Measurements from ENCODE around the gene TGFBRAP1.

Gene TGFBRAP1

GRCh38 chr2:105287692-105288091 lies 41.8 kb downstream of the TGFBRAP1 start:
- TF ChIP-seq GATA2 (IDR thresholded peaks at IDR 0.05; ENCODE audit: low read depth, low read length) (no peak), GATA3 (IDR thresholded peaks at IDR 0.05; ENCODE audit: low read depth, low read length) (no peak)

DNA sequence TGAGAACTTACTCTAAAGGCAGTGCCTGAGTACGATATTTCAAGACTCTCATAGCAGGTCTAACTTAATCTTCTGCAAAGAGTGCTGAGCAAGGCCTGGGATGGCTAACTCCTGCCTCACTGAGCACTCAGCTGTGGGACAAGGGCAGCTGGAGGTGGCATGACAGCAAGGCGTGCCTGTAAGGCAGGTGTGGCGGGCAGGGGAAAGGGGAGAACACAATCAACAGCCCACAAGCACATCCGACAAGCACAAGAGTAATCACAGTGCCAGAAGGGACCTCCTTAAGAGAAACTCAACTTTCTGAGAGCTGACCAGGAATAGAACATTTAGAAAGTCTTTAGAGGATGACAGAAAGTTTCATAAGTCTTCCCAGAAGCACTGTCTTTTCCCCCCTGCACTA lies 46.0 kb downstream of the TGFBRAP1 start:
- TF ChIP-seq GATA3 (IDR thresholded peaks at IDR 0.05; ENCODE audit: low read depth, low read length): no peak
- no peak for TF ChIP-seq GATA2 (IDR thresholded peaks at IDR 0.05; ENCODE audit: low read depth, low read length)

DNA sequence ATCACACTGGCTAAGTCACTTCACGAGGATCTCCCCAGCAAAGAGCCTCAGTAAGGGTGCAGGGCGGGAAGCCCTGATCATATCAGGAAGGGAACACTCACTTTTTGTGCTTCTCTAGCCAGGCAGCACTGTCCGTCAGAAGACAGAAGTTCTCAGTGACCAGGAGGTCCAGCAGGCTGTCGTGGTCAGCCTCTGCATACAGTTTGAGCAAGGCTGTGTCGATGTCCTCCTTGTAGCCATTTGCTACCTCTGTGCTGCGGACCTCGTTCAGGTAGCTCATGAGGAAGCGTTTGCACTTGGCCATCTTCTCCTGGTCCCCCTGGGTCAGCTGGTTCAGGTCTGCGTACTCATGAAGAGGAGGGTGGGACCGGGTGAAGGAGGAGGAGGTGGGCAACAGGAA lies 49.3 kb downstream of the TGFBRAP1 start:
- TF ChIP-seq GATA2 (IDR thresholded peaks at IDR 0.05; ENCODE audit: low read depth, low read length) (no peak), GATA3 (IDR thresholded peaks at IDR 0.05; ENCODE audit: low read depth, low read length) (no peak)

GRCh38 chr2:105279126-105279525 lies 50.4 kb downstream of the TGFBRAP1 start:
- TF ChIP-seq GATA2 (IDR thresholded peaks at IDR 0.05; ENCODE audit: low read depth, low read length) (no peak), GATA3 (IDR thresholded peaks at IDR 0.05; ENCODE audit: low read depth, low read length) (no peak)

- TF ChIP-seq GATA3 (IDR thresholded peaks at IDR 0.05; ENCODE audit: low read depth, low read length) (no peak), GATA2 (IDR thresholded peaks at IDR 0.05; ENCODE audit: low read depth, low read length) (no peak)
Measured at GRCh38 chr2:105278654-105279053, 50.9 kb downstream of the TGFBRAP1 start.

- TF ChIP-seq GATA2 (IDR thresholded peaks at IDR 0.05; ENCODE audit: low read depth, low read length) (no peak), GATA3 (IDR thresholded peaks at IDR 0.05; ENCODE audit: low read depth, low read length) (no peak)
Measured at GRCh38 chr2:105274046-105274445, 55.5 kb downstream of the TGFBRAP1 start.

DNA sequence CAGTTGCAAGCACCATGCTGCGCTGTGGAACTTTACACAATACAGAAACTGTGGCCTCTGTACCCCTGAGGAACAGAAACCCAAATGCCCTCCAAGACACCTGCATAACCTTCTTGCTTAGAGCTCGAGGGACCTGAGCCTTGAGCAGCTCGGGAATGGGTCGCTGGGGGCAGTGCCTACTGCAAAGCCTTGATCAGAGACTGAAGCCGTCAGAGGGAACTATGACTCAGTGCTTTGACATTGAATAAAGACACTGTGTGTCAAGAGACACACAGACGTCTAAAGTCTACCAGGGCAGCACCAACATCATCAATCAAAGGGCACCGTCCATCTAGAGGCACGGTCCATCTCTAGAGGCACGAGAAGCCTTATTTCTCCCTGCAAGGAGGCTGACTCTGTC lies 57.4 kb downstream of the TGFBRAP1 start:
- TF ChIP-seq GATA3 (IDR thresholded peaks at IDR 0.05; ENCODE audit: low read depth, low read length) (no peak), GATA2 (IDR thresholded peaks at IDR 0.05; ENCODE audit: low read depth, low read length) (no peak)

- no peak for TF ChIP-seq GATA3 (IDR thresholded peaks at IDR 0.05; ENCODE audit: low read depth, low read length)
- no peak for TF ChIP-seq GATA2 (IDR thresholded peaks at IDR 0.05; ENCODE audit: low read depth, low read length)
Measured at GRCh38 chr2:105271393-105272045, 58.0 kb downstream of the TGFBRAP1 start.

DNA sequence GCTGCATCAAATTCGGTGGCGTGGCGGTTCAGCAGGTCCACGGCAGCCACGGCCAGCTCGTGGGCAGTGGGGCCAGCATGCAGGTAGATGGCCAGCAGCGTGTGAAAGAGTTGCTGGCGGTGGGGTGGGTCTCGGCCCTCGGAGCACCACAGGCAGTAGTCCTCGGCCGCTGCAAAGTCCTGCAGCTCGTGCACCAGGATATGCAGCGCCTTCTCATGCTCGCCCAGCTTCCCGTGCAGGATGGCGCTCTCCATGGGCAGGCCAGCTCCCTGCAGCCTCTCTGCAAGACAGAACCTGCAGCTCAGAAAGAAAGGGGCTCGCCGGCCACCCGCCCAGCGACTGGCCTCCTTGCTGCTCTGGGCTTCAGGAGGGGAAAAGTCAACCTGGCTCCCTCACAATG lies 60.1 kb downstream of the TGFBRAP1 start:
- TF ChIP-seq GATA3 (IDR thresholded peaks at IDR 0.05; ENCODE audit: low read depth, low read length) (no peak), GATA2 (IDR thresholded peaks at IDR 0.05; ENCODE audit: low read depth, low read length) (no peak)

DNA sequence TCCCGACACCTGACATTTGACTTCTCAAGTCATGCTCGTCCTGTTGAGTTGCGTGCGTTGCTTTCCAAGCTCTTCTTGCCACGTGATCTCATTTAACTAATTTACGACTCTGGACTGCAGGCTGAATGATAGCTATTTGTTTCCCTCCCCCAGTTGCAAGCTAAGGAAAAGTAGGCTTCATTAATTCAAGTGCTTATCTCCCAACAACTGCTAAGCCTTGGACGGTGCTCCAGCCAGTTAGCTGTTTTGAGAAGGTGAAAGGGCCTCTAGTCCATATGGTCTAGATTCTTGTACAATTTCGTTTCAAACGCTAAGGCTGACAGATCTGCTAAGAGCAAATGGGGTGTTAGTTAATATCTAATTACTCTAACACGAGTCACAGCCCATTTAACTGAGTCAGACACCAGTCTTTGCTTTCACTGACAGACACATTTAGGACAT lies 66.9 kb downstream of the TGFBRAP1 start:
- TF ChIP-seq GATA2 (IDR thresholded peaks at IDR 0.05; ENCODE audit: low read depth, low read length): no peak
- TF ChIP-seq GATA3 (IDR thresholded peaks at IDR 0.05; ENCODE audit: low read depth, low read length): no peak

DNA sequence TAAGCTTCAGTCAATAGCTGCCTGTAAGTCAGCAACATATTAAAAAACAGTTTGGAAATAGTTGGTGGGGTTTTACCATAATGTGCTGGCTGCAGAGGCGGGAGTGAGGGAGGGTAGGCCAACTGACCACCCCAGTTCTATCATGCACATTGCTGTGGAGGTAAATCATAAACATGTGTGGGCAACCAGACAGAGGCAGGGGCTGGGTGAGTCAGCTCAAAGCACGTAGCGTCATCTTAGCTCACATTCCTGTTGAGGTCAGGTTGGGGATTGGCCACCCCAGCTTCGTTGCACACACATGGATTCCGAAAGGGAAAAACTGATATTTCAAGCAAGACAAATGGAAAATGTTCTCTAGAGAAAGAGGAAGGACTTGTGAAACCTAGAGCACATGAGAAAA lies 68.5 kb downstream of the TGFBRAP1 start:
- TF ChIP-seq GATA2 (IDR thresholded peaks at IDR 0.05; ENCODE audit: low read depth, low read length) (no peak), GATA3 (IDR thresholded peaks at IDR 0.05; ENCODE audit: low read depth, low read length) (no peak)

DNA sequence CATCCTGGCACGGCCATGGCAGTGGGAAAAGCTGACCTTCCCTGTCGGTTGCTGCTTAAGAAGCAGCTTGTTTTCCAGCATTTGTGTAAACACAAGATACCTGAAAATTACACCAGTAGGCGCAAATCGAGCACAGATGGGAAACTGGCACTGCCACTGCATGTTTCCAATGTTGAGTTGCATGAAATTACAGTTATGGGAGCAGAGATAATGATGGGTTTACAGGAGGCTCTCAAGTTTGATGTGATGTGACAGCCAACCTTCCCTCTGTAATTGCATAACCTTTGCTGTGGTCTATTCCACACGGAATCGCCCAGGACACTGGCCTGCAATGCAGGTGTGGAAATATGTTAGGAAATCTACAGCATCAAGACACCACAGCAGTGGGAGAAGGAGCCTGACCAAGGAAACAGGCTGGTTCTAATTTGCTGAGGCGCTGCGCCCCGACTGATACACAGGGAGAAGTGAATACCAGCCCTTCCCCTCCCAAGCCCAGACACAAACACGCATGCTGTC lies 70.6 kb downstream of the TGFBRAP1 start:
- TF ChIP-seq GATA2 (IDR thresholded peaks at IDR 0.05; ENCODE audit: low read depth, low read length) (no peak), GATA3 (IDR thresholded peaks at IDR 0.05; ENCODE audit: low read depth, low read length) (no peak)

DNA sequence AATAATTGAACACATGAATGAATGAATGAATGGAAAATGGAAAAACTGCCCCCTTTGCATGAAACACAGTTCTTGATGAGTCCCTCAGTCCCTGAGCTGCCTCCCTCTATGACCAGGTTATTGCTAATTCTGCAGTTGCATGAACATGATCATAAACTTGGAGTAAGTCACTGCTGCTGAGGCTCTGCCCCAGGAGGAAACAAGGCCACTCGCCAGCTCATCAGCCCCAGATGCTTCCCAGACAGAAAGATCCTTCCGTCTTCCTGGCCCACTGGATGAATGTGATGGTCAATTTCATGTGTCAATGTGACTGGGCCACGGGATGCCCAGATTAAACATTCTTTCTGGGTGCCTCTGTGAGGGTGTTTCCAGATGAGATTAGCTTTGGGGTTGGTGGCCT lies 71.6 kb downstream of the TGFBRAP1 start:
- TF ChIP-seq GATA3 (IDR thresholded peaks at IDR 0.05; ENCODE audit: low read depth, low read length): no peak

GRCh38 chr2:105256431-105257047 lies 73.0 kb downstream of the TGFBRAP1 start:
- TF ChIP-seq GATA2 (IDR thresholded peaks at IDR 0.05; ENCODE audit: low read depth, low read length) (no peak), GATA3 (IDR thresholded peaks at IDR 0.05; ENCODE audit: low read depth, low read length) (no peak)

DNA sequence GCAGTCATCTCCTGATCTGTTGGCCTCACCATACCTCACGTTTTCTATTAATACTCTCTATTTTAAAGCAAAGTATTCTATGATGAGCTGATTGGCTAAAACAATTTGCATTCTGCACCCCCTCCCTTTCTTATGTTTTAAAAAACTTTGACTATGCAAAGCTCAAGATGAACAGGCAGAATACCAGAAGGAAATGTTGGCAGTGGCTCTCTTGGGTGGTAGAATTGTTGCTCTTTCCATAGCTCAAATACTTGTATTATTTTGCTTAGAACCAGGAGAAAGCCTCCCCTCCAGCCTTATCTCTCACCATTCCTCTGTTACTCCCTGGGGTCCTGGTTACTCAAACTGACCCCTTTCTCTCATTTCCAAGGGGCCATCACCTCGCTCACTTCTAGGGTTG lies 73.6 kb downstream of the TGFBRAP1 start:
- no peak for TF ChIP-seq GATA2 (IDR thresholded peaks at IDR 0.05; ENCODE audit: low read depth, low read length)
- TF ChIP-seq GATA3 (IDR thresholded peaks at IDR 0.05; ENCODE audit: low read depth, low read length): no peak
